LHCN-M2 (cell line): ENCODE results near the gene COL9A3. TPM values are rescaled to one million over a fixed set of nuclear protein-coding genes. Genes with fewer than 3 reads are reported as not detected.

Experiments used
- total RNA-seq: library from RNA; depleted of rRNA; stranded (reverse); fragments of >200 nt; gene quantifications from 2 replicates; pipeline ENCODE4 v1.2.3, GENCODE V29; 2014; rRNA removed

COL9A3 gene
- total RNA-seq, 1 experiment from 2014 or later = not detected

Other genes starting within 250 kb of the COL9A3 start
- 0.06 and 0.17 TPM in 2 replicates for gene SLCO4A1, start 174.5 kb upstream of the COL9A3 start, total RNA-seq
- 0.77 and 0.98 TPM in 2 replicates for gene NTSR1, start 108.2 kb upstream of the COL9A3 start, total RNA-seq
- 30.7 and 32.8 TPM in 2 replicates for gene MRGBP, start 20.6 kb upstream of the COL9A3 start, total RNA-seq
- 64.6 and 69.7 TPM in 2 replicates for gene OGFR, start 12.2 kb upstream of the COL9A3 start, total RNA-seq
- 13.8 and 15.6 TPM in 2 replicates for gene TCFL5, start 44.8 kb downstream of the COL9A3 start, total RNA-seq
- gene DIDO1, start 109.5 kb downstream of the COL9A3 start, total RNA-seq = 29.0 and 33.1 TPM in 2 replicates
- 20.3 and 23.5 TPM in 2 replicates for gene GID8, start 121.1 kb downstream of the COL9A3 start, total RNA-seq
- gene SLC17A9, start 135.7 kb downstream of the COL9A3 start, total RNA-seq = not detected in 2 replicates
- not detected in 2 replicates for gene BHLHE23, start 189.9 kb downstream of the COL9A3 start, total RNA-seq